Epithelial cell of esophagus (primary cell): ENCODE results near the gene CHRNG.

Experiments
- DNase-seq: peaks from one replicate; pipeline ENCODE4 v3.0.0; 2010; ENCODE audit warnings: low read depth
- H3K4me3 ChIP-seq: 2 replicates; pipeline ENCODE4 v1.5.1; 2011; ENCODE audit warnings: mild to moderate bottlenecking, low read length, control low read depth
- CTCF ChIP-seq: IDR thresholded peaks from 2 replicates; pipeline ENCODE4 v1.5.1; 2011; ENCODE audit warnings: low read depth, mild to moderate bottlenecking, low read length, control low read depth, inconsistent platforms; ENCODE audit not compliant: insufficient read depth; ENCODE audit errors: missing control alignments

Gene CHRNG

DNA sequence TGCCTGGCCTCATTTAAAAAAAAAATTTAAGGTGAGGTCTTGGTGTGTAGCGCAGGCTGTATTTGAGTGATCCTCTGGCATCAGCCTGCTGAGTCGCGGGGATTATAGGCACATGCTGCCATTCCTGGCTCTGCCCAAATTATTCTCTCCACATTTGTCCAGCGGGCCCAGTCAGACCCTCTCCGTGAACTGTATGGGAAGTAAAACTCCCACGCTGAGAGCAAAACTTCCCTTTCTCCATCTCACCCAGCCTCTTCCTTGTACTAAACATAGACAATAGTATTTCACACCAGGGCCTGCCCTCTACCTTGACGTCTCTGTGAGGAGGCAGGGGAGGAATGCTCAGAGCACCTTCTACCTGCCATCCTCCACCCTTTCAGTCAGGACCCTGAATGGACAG lies 48.0 kb downstream of the CHRNG start:
- no peak for TF ChIP-seq CTCF
- no peak overlapping the region for H3K4me3 ChIP-seq
- no peak for DNase-seq

DNA sequence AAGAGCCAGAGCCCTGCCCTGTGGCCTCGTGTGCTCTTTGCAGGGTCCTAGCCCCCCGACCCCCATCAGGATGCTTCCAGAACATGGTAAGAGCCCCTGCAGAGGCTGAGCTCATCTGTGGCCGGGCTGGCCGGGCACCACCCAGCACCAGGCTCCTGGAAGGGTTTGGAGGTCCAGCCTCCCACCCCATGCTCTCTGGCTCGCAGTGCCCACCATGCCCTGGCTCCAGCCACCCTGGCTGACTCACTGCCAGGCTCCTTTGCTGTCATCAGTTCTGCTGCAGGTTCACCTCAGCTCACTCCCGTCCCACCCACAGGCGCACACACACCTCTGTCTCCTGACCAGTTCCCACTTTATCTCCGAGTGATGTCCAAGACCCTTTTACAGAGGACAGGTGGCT lies 48.5 kb downstream of the CHRNG start:
- no peak for TF ChIP-seq CTCF
- DNase-seq: no peak
- no peak overlapping the region for H3K4me3 ChIP-seq

DNA sequence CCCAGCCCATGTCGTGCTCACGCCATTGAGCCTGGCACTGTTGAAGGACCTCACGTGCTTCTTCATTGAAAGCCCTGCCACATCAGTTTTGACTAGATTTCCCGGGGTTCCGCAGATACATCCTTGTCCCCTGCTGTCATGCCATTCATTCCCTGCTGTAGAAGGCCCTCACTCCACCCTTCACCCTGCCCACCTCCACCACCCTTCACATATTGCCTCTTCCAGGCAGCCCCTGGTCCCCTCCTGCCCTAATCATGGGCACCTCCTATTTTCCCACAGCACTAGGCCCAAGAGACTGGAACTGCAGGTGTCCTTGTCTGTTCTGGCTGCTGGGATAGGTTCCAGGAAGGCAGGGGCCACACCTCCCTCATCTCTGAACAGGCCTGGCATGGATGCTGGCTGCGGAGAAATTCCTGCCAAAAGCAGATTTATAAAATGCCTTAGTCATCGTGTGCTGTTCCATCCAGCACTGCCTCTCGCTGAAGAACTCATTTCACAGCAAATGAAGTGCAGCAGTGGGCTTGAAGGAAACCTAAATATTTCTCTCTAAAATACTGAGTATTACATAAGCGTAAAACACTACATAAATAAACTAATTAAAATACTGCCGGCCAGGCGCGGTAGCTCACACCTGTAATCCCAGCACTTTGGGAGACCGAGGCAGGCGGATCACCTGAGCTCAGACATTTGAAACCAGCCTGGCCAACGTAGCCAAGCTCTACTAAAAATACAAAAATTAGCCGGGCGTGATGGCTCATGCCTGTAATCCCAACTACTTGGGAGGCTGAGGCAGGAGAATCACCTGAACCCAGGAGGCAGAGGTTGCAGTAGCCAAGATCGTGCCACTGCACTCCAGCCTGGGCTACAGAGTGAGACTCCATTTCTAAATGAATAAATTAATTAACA lies 49.4 kb downstream of the CHRNG start:
- no peak for TF ChIP-seq CTCF
- H3K4me3 ChIP-seq: no peak overlapping the region
- peak; percentile 78 for DNase-seq

GRCh38 chr2:232592772-232593395 lies 53.4 kb downstream of the CHRNG start:
- DNase-seq: peak; percentile 94
- H3K4me3 ChIP-seq: no peak overlapping the region
- peak; percentile 58 for TF ChIP-seq CTCF

GRCh38 chr2:232593982-232594381 lies 54.5 kb downstream of the CHRNG start:
- DNase-seq: no peak
- H3K4me3 ChIP-seq: no peak overlapping the region
- no peak for TF ChIP-seq CTCF
